ENCODE data around the gene EDN1. TPM values are rescaled to one million over a fixed set of nuclear protein-coding genes. Genes with fewer than 3 reads are reported as not detected.

Gene EDN1
- total RNA-seq, 1 donor from 2014 or later = 8.3 TPM

DNA sequence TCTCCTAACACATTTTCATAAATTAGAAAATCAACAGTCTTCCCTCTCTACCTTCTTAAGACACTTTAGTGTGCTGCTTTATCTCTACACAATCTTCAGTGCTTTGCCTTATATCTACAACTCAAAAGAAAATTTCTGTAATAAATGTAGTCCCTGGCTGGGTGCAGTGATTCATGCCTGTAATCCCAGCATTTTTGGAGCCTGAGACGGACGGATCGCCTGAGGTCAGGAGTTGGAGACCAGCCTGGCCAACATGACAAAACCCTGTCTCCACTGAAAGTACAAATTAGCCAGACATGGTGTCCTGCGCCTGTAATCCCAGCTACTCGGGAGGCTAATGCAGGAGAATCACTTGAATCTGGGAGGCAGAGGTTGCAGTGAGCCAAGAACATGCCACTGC lies 9.7 kb upstream of the EDN1 start:
- Mint-ChIP-seq H3K4me3 (ENCODE audit: unreplicated experiment) (no peak overlapping the region), H3K9me3 (ENCODE audit: unreplicated experiment) (no peaks in the 10 kb centered on the region), H3K4me1 (ENCODE audit: unreplicated experiment) (peaks cover 9% of the 10 kb centered on the region), H3K36me3 (ENCODE audit: low read depth, unreplicated experiment) (no peaks in the 10 kb centered on the region), H3K27me3 (ENCODE audit: unreplicated experiment) (no peaks in the 10 kb centered on the region), H3K27ac (ENCODE audit: unreplicated experiment) (no peak overlapping the region)
- TF ChIP-seq, protein P1, sequence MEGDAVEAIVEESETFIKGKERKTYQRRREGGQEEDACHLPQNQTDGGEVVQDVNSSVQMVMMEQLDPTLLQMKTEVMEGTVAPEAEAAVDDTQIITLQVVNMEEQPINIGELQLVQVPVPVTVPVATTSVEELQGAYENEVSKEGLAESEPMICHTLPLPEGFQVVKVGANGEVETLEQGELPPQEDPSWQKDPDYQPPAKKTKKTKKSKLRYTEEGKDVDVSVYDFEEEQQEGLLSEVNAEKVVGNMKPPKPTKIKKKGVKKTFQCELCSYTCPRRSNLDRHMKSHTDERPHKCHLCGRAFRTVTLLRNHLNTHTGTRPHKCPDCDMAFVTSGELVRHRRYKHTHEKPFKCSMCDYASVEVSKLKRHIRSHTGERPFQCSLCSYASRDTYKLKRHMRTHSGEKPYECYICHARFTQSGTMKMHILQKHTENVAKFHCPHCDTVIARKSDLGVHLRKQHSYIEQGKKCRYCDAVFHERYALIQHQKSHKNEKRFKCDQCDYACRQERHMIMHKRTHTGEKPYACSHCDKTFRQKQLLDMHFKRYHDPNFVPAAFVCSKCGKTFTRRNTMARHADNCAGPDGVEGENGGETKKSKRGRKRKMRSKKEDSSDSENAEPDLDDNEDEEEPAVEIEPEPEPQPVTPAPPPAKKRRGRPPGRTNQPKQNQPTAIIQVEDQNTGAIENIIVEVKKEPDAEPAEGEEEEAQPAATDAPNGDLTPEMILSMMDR (IDR thresholded peaks at IDR 0.05; ENCODE audit: unreplicated experiment) = no peak
- DNase-seq (ENCODE audit: low spot score) = no peak

DNA sequence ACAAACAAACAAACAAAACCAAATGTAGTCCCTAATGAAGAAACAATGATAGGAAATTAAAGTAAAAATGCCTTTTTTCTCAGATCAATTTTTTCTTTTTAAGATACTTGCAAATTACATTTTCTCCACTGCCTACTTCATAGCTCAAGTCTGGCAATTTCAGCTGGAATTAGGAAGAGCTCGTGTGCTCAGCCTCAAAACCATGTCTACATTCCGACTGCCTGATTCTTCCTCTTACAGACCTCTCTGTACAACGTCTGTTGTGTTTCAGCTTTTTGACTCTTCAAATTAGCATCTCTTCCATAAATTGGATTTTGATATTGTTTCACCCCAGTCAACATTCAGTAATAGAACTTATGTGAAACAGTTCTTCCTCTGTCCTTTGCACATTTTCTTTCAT lies 9.3 kb upstream of the EDN1 start:
- H3K4me1 Mint-ChIP-seq (ENCODE audit: unreplicated experiment) = peaks cover 9% of the 10 kb centered on the region
- no peak overlapping the region for H3K27ac Mint-ChIP-seq (ENCODE audit: unreplicated experiment)
- TF ChIP-seq, protein P1 (IDR thresholded peaks at IDR 0.05; ENCODE audit: unreplicated experiment) = no peak
- no peak for DNase-seq (ENCODE audit: low spot score)
- H3K36me3 Mint-ChIP-seq (ENCODE audit: low read depth, unreplicated experiment) = no peaks in the 10 kb centered on the region
- no peaks in the 10 kb centered on the region for H3K27me3 Mint-ChIP-seq (ENCODE audit: unreplicated experiment)
- H3K9me3 Mint-ChIP-seq (ENCODE audit: unreplicated experiment) = no peaks in the 10 kb centered on the region
- no peak overlapping the region for H3K4me3 Mint-ChIP-seq (ENCODE audit: unreplicated experiment)

DNA sequence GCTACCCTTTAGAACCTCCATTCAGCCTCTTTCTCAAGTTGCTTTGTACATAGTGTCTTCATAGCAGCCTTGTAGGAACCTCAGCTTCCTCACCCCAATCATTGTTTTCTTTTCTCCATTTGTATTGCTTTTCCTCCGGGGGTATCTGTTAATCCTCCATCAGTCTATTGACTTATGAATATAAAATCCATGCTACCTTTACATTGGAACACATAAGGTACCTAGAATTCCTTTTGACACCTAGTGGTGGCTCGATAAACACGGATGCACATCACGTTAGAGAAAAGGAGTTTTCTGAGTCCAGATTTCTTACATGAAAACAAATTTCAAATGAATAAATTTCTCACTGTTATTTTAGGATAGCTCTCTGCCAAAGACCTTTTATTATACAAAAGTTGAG lies 6.3 kb upstream of the EDN1 start:
- TF ChIP-seq, protein P1 (IDR thresholded peaks at IDR 0.05; ENCODE audit: unreplicated experiment) = peak; percentile 34
- Mint-ChIP-seq H3K36me3 (ENCODE audit: low read depth, unreplicated experiment) (no peaks in the 10 kb centered on the region), H3K4me3 (ENCODE audit: unreplicated experiment) (no peak overlapping the region), H3K9me3 (ENCODE audit: unreplicated experiment) (no peaks in the 10 kb centered on the region), H3K27me3 (ENCODE audit: unreplicated experiment) (no peaks in the 10 kb centered on the region), H3K4me1 (ENCODE audit: unreplicated experiment) (peaks cover 11% of the 10 kb centered on the region), H3K27ac (ENCODE audit: unreplicated experiment) (no peak overlapping the region)
- no peak for DNase-seq (ENCODE audit: low spot score)

DNA sequence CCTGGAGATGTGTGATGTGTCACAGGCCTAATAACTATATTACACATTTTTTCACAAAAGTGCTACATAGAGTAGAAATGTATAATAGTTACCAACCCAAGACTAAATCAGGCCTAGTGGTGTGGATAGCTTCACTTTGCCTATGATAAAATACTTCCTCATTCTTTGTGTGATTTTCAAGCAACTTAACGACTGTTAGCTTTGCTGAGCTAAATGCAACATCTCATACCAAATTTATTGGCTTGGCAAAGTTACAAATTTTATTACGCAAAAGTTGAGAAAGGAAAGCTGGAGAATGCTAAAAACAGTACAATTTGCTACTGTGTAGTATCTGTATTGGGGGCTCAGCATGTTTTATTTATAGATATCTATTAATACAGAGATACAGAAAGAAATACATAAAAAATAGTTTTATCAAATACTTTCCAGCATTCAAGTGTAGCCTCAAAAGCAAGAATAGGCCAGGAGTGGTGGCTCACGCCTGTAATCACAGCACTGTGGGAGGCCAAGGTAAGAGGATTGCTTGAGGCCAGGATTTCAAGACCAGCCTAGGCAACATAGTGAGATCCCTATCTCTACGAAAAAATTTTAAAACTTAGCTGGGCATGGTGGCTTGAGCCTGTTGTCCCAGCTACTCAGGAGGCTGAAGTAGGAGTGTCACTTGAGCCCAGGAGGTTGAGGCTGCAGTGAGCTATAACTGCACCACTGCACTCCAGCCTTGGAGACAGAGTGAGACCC lies 3.6 kb upstream of the EDN1 start:
- Mint-ChIP-seq H3K4me1 (ENCODE audit: unreplicated experiment) (peaks cover 22% of the 10 kb centered on the region), H3K4me3 (ENCODE audit: unreplicated experiment) (no peak overlapping the region), H3K36me3 (ENCODE audit: low read depth, unreplicated experiment) (no peaks in the 10 kb centered on the region), H3K27ac (ENCODE audit: unreplicated experiment) (no peak overlapping the region), H3K27me3 (ENCODE audit: unreplicated experiment) (peaks cover 5% of the 10 kb centered on the region), H3K9me3 (ENCODE audit: unreplicated experiment) (no peaks in the 10 kb centered on the region)
- TF ChIP-seq, protein P1 (IDR thresholded peaks at IDR 0.05; ENCODE audit: unreplicated experiment) = no peak
- no peak for DNase-seq (ENCODE audit: low spot score)

DNA sequence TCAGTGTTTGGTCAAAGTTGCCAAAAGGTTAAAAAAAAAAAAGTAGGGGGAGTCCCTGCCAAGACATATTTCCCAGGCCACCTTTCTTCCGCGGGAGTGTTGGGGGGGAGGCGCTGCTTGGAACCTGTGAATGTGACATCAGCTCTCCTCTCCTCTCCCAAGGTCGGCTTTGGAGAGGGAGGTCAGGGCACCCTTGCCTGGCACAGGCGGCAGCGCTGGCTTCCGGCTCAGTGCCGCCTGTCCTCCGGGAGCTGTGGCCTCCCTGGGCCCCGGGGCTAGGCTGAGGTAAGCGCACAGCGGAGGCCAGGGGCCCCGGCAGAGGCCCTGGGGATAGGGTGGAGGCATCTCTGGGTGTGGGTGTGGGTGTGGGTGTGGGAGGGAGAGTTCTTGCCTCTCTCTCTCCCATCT lies 1.9 kb upstream of the EDN1 start:
- H3K4me1 Mint-ChIP-seq (ENCODE audit: unreplicated experiment) = peaks cover 27% of the 10 kb centered on the region
- no peaks in the 10 kb centered on the region for H3K9me3 Mint-ChIP-seq (ENCODE audit: unreplicated experiment)
- H3K27ac Mint-ChIP-seq (ENCODE audit: unreplicated experiment) = no peak overlapping the region
- H3K36me3 Mint-ChIP-seq (ENCODE audit: low read depth, unreplicated experiment) = no peaks in the 10 kb centered on the region
- no peak overlapping the region for H3K4me3 Mint-ChIP-seq (ENCODE audit: unreplicated experiment)
- TF ChIP-seq, protein P1 (IDR thresholded peaks at IDR 0.05; ENCODE audit: unreplicated experiment) = no peak
- peaks cover 5% of the 10 kb centered on the region for H3K27me3 Mint-ChIP-seq (ENCODE audit: unreplicated experiment)
- no peak for DNase-seq (ENCODE audit: low spot score)
